ENCODE measurements around the gene LAMA1.

The LAMA1 gene

DNA sequence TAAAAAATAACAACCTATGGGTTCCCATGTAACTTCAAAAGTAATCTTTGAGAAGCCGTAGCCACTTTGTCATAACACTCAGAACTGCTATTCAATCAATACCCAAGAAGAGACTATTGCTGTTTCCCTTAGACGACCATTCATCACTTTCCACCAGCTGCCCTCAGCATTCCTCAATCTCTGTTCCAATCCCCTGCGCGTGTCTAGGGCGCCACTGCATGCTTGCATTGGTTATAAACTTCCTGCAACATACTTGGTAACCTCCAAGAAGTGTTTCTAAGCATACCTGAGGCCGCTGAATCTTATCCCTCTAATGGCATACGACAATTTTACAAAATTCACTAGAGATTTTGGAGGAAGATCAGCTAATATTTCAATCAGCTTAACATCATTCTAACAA is 134.2 kb downstream of the LAMA1 start:
- DNase-seq (ENCODE audit: low read depth), result no peak

- DNase-seq (ENCODE audit: low read depth), result no peak
Measured at GRCh38 chr18:6982398-6982797, 135.2 kb downstream of the LAMA1 start.

GRCh38 chr18:6980363-6980762 is 137.2 kb downstream of the LAMA1 start:
- DNase-seq (ENCODE audit: low read depth), result no peak

DNA sequence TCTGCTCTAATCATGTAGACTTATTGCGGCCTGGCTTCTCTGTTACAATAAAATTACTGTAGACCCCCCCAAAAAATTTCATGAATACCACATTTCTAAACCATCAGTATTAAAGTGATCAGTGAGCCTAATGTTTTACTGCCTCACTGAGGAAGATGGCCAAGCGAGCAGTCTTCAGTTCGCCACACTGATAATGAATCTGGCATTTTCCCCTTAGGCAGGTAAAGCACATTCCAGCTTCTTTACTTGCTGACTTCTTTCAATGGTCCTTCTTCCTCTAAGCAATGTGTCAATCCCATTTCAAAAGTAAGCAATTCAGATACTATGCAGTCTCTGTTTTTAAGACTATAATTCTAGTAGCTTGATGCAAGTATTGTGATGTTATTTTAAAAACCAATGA is 137.6 kb downstream of the LAMA1 start:
- DNase-seq (ENCODE audit: low read depth), result no peak

- no peak for DNase-seq (ENCODE audit: low read depth)
Measured at GRCh38 chr18:6976935-6977334, 140.7 kb downstream of the LAMA1 start.

- DNase-seq (ENCODE audit: low read depth), result no peak
Measured at GRCh38 chr18:6975084-6975483, 142.5 kb downstream of the LAMA1 start.

DNA sequence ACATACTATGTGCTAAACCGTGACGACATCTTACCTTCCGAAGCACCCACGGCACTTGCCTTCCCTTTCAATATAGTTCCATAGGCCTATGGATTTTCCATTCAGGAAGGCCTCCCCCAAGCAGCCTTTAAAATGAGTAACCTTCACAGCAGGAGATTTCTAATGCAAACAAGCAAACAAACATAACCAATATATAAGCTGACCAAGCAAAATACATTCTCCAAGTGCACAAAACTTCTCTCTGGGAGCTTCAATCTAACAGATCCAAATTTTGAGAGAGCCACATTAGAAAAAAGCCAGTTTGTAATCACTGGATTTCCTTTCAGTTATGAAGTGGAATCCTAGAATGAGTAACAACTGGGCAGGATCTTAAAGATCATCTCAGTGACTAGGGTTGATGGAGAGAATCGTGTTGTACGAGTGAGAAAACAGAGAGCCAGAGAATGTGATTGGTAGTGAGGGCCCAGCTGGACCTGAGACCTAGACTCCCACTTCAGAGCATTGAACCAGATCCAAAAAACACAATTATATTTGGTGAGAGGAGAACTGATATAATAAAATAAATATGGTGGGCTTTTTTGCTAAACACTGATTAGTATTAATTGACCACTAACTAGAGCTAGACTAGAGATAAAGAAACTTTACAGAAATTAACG is 145.6 kb downstream of the LAMA1 start:
- no peak for DNase-seq (ENCODE audit: low read depth)

DNA sequence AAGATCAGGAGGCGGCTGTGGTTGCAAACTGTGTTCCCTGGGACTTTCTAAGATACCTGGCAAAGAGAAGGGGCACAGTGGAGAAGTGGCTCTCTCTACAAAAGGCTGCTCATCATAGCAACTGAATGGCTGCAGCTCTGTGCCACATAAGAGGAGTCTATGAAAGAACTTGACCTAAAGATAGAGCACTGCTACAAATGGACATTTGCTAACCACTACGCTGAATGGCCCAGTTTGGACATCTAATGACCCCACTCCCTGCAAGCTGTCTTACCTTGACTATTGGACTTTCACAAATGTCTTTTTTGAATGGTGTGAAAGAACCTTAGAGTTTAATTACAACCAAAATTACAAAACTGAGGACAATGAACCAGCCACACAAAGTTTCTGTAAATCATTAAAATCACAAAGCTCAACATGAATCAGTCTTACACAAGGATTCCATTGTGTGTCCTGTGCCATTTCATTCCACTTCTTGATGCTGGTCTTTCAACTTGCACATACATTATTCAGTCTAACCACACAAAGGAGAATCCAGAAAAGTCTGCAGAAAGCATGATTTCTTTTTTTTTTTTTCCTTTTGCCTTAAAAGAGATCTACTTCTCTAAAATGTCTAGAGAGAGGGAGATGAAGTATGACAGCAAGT is 154.0 kb downstream of the LAMA1 start:
- DNase-seq (ENCODE audit: low read depth), result no peak

GRCh38 chr18:6962571-6963451 is 154.8 kb downstream of the LAMA1 start:
- no peak for DNase-seq (ENCODE audit: low read depth)

DNA sequence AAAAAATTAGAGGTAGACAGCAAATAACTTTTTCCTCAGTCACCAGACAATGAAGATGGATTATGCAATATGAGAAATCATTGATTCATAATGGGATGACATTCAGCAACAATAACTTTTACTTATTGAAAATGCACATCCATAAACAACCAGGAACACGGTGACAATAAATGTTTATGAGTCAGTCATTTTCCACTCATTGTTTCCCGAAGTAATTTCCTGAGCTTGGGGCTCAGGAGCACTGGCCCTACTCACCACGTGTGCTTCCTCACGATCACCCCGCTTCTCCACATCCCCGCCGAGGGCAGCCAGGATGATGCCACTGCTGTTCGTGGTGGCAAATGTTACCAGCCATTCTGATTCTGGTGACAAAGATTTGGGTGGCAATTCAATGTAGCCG is 156.3 kb downstream of the LAMA1 start:
- no peak for DNase-seq (ENCODE audit: low read depth)

DNA sequence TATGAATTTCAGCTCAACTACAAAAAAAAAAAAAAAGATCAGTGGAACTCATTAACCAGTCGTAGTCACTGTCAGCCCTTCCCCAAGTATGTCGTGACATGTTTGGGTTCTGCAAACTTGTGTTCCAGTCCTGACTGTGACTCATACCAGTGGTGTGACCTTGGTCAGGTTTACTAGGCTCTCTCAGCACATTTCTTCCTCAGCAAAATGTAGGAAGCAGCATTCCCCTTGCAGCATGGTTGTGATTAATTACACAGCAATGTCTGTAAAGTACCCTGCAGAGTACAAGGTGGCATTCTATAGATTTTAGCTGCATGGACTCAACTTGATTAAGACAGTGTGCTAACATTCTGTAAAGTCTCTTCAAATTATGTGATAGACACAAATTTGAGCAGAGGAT is 156.9 kb downstream of the LAMA1 start:
- DNase-seq (ENCODE audit: low read depth), result no peak

- no peak for DNase-seq (ENCODE audit: low read depth)
Measured at GRCh38 chr18:6960124-6960523, 157.5 kb downstream of the LAMA1 start.

GRCh38 chr18:6959110-6959509 is 158.5 kb downstream of the LAMA1 start:
- DNase-seq (ENCODE audit: low read depth), result no peak

GRCh38 chr18:6956999-6957398 is 160.6 kb downstream of the LAMA1 start:
- no peak for DNase-seq (ENCODE audit: low read depth)

- no peak for DNase-seq (ENCODE audit: low read depth)
Measured at GRCh38 chr18:6956495-6956894, 161.1 kb downstream of the LAMA1 start.

DNA sequence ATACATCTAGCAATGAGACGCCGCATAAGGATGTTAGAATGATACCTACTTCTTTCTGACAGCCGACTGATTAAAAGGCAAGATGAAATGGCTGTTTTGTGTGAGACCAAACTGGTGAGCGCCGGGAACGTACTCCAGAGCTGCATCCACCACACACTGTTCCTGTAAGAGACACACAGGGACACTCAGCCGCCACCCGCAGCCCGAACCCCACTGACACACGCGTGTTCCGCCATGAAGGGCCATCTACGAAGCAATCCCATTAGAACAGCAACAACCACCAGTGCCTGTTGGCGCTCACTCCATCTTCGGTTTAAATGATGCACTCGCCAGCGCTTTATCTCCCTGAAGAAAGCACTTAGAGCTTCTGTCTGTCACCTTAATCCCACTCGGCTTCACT is 162.3 kb downstream of the LAMA1 start:
- DNase-seq (ENCODE audit: low read depth), result no peak

DNA sequence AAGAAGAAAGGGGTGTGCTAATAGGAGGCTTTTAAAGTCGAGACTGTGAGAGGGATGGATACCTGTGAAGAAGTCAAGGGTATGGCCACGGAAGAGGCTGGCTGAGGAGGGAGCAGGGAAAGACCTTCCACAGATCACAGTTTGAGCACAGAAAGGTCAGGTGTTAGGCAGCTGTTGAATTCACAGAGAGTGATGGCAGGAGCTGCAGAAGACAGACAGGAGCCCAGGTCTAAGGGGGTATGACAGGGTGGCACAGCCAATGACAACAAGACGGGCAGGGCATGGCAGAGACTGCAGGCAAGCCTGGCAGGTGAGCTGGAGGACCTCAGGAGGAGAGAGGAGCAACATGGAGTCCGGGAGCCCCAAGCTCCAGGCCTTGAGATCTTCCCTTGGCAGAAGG is 163.1 kb downstream of the LAMA1 start:
- no peak for DNase-seq (ENCODE audit: low read depth)

DNA sequence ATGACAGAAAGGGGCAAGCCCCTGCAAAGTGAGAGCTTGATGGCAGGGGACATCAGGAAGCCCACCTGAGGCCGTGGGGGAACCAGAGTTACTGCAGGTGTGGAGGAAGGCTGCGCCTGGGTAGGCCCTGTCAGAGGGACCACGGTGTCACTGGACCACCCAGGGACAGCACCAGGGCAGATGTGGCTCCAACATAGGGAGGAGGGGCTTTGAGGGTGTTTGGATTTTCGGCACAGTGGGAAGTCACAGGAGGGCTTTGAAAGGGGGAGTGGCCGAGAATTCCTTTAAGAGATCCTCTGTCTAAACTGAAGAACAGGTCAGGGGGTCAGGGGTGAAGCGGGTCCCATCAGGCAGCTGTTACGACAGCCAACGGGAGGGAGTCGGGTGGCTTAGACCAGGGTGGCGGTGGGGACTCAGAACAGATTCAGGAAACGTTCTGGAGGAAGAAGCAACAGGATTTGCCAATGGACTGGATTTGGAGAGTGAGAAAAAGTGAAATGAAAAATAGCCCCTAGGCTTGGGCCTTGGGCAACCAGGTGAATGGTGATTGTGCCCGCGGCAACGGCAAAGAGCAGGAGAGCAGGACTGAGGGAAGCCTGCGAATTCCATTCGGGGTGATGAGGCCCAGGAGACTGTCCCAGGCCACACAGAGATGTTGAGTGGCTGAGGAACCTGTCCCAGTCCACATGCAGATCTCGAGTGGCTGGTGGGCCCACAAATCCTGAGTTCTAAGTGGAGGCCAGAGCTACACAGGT is 166.1 kb downstream of the LAMA1 start:
- DNase-seq (ENCODE audit: low read depth), result no peak

DNA sequence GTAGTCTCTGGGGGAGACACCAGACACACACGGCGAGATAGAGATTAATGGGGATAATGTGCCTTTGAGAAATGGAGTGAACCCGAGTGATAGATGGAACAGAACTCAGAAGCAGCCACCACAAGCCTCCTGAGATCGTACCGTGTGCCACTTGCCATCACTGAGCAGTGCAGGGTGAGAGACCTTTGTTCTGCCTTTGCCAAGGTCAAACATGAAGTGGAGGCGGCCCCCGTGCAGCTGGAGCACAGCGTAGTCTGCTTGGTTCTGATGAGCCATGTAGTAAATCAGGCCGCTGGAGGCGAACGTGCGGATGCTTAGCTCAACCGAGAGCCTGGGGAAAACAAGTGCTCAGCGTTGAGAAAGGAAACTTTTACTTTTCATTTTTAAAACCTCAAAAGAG is 167.0 kb downstream of the LAMA1 start:
- no peak for DNase-seq (ENCODE audit: low read depth)

GRCh38 chr18:6949800-6950586 is 167.6 kb downstream of the LAMA1 start:
- no peak for DNase-seq (ENCODE audit: low read depth)

GRCh38 chr18:6948281-6949055 is 169.1 kb downstream of the LAMA1 start:
- no peak for DNase-seq (ENCODE audit: low read depth)

All from T-helper 22 cell (primary cell).